Chondrocyte (in vitro differentiated cells): ENCODE measurements around the gene NMNAT2. TPM values are rescaled to one million over a fixed set of nuclear protein-coding genes. Genes with fewer than 3 reads are reported as not detected.

Source experiments
- DNase-seq: peaks from one replicate; pipeline ENCODE4 v3.0.0; 2021; ENCODE audit warnings: mixed read lengths, low spot score
- H3K27ac Mint-ChIP-seq: one replicate; pipeline ENCODE4 v1.8.0; 2021; ENCODE audit warnings: mild to moderate bottlenecking, moderate library complexity, mixed read lengths; ENCODE audit not compliant: unreplicated experiment
- H3K27me3 Mint-ChIP-seq: 2 replicates; pipeline ENCODE4 v1.8.0; 2021; ENCODE audit warnings: low read depth, mixed read lengths
- H3K36me3 Mint-ChIP-seq: 2 replicates; pipeline ENCODE4 v1.8.0; 2021; ENCODE audit warnings: low read depth, mixed read lengths
- H3K4me1 Mint-ChIP-seq: 2 replicates; pipeline ENCODE4 v1.8.0; 2021; ENCODE audit warnings: low read depth, mild to moderate bottlenecking, mixed read lengths
- H3K4me3 Mint-ChIP-seq: one replicate; pipeline ENCODE4 v1.8.0; 2021; ENCODE audit warnings: mild to moderate bottlenecking, moderate library complexity, mixed read lengths; ENCODE audit not compliant: unreplicated experiment
- H3K9me3 Mint-ChIP-seq: 2 replicates; pipeline ENCODE4 v1.8.0; 2021; ENCODE audit warnings: low read depth, mixed read lengths
- total RNA-seq: library from RNA; stranded (reverse); gene quantifications from 3 replicates; pipeline ENCODE4 v1.2.1, GENCODE V29; 2021
- TF ChIP-seq, protein P1 (sequence below): fragments of 200-600 bp; sonication (generic); IDR thresholded peaks from 2 replicates; pipeline ENCODE4 v1.5.0; 2021; ENCODE audit warnings: antibody characterized with exemption, mild to moderate bottlenecking, moderate library complexity

Gene NMNAT2
- total RNA-seq, 1 donor from 2014 or later = 5.5 TPM

DNA sequence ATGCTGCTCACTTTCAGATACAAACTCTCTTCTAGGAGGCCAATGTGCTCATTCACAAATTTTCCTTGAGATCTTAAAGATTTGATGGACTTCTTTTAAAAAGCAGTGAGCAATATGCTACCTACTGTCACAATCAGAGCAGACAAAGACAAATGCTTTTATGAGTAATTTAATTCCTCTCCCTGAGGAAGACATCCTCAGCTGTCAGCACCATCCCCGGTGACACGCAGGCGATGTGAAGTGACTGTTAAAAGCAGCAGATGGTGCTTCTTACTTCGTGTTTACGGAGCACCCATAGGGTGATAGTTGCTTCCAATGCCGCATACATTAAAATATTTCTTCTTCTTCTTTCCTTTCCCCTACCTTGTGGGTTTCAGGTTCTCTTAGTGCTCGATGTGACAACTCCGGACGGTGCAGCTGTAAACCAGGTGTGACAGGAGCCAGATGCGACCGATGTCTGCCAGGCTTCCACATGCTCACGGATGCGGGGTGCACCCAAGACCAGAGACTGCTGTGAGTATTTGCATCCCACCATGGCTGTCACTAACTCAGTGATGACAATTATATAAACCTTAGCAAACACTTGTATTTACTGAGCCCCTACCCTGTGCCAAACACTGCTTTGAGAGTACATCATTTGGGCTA is 203.0 kb downstream of the NMNAT2 start:
- Mint-ChIP-seq H3K9me3 (no peaks in the 10 kb centered on the region), H3K36me3 (peaks cover 4% of the 10 kb centered on the region), H3K4me3 (no peak overlapping the region), H3K27ac (no peak overlapping the region), H3K4me1 (peaks cover 12% of the 10 kb centered on the region), H3K27me3 (no peaks in the 10 kb centered on the region)
- DNase-seq = no peak
- TF ChIP-seq, protein P1, sequence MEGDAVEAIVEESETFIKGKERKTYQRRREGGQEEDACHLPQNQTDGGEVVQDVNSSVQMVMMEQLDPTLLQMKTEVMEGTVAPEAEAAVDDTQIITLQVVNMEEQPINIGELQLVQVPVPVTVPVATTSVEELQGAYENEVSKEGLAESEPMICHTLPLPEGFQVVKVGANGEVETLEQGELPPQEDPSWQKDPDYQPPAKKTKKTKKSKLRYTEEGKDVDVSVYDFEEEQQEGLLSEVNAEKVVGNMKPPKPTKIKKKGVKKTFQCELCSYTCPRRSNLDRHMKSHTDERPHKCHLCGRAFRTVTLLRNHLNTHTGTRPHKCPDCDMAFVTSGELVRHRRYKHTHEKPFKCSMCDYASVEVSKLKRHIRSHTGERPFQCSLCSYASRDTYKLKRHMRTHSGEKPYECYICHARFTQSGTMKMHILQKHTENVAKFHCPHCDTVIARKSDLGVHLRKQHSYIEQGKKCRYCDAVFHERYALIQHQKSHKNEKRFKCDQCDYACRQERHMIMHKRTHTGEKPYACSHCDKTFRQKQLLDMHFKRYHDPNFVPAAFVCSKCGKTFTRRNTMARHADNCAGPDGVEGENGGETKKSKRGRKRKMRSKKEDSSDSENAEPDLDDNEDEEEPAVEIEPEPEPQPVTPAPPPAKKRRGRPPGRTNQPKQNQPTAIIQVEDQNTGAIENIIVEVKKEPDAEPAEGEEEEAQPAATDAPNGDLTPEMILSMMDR = no peak

DNA sequence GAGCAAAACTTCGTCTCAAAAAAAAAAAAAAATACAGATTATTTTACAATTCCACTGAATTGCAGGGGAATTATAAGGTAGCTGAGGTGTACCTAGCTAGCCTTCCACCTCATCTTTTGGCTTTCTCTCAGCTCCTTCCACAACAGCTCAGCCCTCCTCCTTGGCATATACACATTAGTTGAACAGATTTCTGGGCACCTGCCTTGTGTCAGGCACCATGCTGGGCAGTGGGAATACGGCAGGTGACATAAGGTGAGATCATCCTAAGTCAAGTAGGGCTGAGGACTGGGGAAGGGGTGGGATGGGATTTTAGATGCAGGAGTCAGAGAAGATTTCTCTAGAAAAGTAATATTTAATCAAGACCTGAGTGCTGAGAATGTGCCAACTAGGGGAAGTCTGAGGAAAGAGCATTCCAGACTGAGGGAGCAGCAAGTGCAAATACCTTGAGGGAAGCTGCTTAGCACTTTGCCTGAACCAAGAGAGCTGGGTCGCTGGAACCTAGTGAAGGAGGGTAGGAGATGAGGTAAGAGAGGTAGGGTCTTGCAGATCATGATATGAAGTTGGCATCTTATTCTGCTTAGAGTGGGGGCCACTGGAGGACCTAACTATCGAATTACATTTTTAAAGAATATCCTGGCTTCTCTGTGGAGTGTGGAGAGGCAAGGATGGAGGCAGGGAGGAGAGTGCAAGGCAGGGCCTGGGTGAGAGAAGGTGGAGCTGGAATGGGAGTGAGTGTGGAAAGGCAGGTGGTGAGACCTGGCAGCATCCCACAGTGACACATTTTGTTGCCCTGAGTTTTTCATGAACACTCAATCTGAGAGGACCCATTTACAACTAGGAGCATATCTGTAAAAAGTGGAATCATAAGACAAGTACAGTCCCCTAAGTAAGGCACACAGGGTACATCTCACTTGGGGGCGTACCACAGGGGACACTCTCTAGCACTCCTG is 203.9 kb downstream of the NMNAT2 start:
- Mint-ChIP-seq H3K36me3 (peaks cover 4% of the 10 kb centered on the region), H3K27me3 (no peaks in the 10 kb centered on the region), H3K4me3 (no peak overlapping the region), H3K4me1 (peaks cover 11% of the 10 kb centered on the region), H3K27ac (no peak overlapping the region), H3K9me3 (no peaks in the 10 kb centered on the region)
- no peak for DNase-seq
- TF ChIP-seq, protein P1 = no peak

DNA sequence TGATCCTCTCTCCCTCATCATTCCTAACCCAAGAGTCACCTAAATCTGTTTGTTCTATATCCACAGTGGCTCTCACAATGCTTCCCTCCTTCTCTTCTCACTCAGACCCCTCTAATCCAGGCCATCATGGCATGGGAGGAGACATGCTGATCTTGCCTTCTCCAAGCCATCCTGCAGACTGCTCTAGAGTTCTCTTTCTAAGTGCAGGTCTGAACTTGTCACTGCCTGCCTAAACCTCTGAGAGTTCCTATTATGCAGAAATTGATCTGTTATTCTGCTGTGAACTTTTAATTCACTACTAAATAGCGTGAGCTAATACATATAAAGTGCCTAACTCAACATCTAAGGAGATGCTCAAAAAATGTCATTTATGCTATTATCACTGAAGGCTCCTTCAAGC is 205.3 kb downstream of the NMNAT2 start:
- H3K27ac Mint-ChIP-seq = no peak overlapping the region
- no peak for DNase-seq
- peaks cover 4% of the 10 kb centered on the region for H3K36me3 Mint-ChIP-seq
- H3K4me3 Mint-ChIP-seq = no peak overlapping the region
- H3K4me1 Mint-ChIP-seq = peaks cover 3% of the 10 kb centered on the region
- no peaks in the 10 kb centered on the region for H3K9me3 Mint-ChIP-seq
- no peaks in the 10 kb centered on the region for H3K27me3 Mint-ChIP-seq
- TF ChIP-seq, protein P1 = no peak

DNA sequence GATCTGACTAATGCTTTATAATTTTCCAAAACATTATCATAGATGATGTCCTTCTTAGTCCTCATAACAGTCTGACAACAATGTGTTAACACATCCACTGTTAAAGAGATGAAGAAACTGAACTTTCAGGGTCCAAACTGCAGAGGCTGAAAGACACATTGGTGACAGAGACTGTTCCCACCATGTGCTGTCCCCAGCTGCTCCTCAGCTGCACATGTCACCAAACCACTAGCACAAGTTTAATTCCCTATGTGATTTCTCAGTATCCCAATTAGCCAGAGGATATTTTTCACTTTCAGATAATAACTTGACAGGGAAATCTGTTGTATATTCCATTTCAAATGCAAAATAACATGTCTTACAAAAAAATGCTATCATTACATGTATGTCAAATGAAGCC is 207.5 kb downstream of the NMNAT2 start:
- no peak overlapping the region for H3K4me3 Mint-ChIP-seq
- no peak overlapping the region for H3K27ac Mint-ChIP-seq
- no peak for DNase-seq
- H3K36me3 Mint-ChIP-seq = no peaks in the 10 kb centered on the region
- H3K9me3 Mint-ChIP-seq = no peaks in the 10 kb centered on the region
- peaks cover 8% of the 10 kb centered on the region for H3K4me1 Mint-ChIP-seq
- no peaks in the 10 kb centered on the region for H3K27me3 Mint-ChIP-seq
- TF ChIP-seq, protein P1 = no peak

DNA sequence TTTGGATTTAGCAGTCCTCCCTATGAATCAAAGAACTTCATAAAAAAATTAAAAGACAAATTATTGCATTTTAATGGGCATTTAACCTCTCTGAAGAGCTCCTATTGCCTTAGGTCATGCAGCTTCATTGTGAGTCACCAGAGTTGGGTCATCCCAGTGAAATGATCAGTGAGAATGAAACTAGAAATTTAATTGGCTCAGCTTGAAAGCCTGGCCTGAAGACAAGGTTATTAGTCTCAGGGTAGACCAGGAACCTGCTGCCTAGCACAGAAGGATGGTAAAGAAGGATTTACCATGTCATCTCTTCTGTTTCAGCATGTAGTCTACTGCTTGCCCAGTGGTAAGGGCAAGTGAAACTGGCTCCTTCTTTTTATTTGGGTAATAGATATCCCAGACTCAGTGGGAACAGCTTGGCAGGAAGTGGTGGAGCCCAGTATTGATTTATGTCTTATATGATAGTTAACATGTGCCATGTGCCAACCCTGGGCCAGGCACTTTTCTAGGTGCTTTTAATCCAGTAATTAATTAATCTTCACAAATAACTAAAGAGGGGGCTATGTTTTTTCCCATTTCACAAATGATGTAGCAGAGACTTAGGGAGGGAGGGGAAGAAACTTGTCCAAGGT is 208.5 kb downstream of the NMNAT2 start:
- DNase-seq = no peak
- H3K27me3 Mint-ChIP-seq = no peaks in the 10 kb centered on the region
- TF ChIP-seq, protein P1 = no peak
- no peaks in the 10 kb centered on the region for H3K36me3 Mint-ChIP-seq
- H3K4me1 Mint-ChIP-seq = peaks cover 17% of the 10 kb centered on the region
- no peaks in the 10 kb centered on the region for H3K9me3 Mint-ChIP-seq
- H3K27ac Mint-ChIP-seq = no peak overlapping the region
- no peak overlapping the region for H3K4me3 Mint-ChIP-seq
